Neural crest cell (in vitro differentiated cells): ENCODE data around the gene KCNH6. TPM values are rescaled to one million over a fixed set of nuclear protein-coding genes. Genes with fewer than 3 reads are reported as not detected.
A peak's percentile ranks its signal among the peaks of the same experiment; 100 is the strongest.

Source experiments
- DNase-seq: peaks from one replicate; pipeline ENCODE4 v3.0.0; 2021; ENCODE audit warnings: low read depth, mixed read lengths, low spot score
- H3K27ac Mint-ChIP-seq: one replicate; pipeline ENCODE4 v1.8.0; 2021; ENCODE audit warnings: mild to moderate bottlenecking, mixed read lengths; ENCODE audit not compliant: unreplicated experiment
- H3K27me3 Mint-ChIP-seq: 2 replicates; pipeline ENCODE4 v1.8.0; 2021; ENCODE audit warnings: low read depth, mild to moderate bottlenecking, mixed read lengths
- H3K36me3 Mint-ChIP-seq: 2 replicates; pipeline ENCODE4 v1.8.0; 2021; ENCODE audit warnings: low read depth, mild to moderate bottlenecking, mixed read lengths
- H3K4me1 Mint-ChIP-seq: 2 replicates; pipeline ENCODE4 v1.8.0; 2021; ENCODE audit warnings: mixed read lengths
- H3K4me3 Mint-ChIP-seq: one replicate; pipeline ENCODE4 v1.8.0; 2021; ENCODE audit warnings: mild to moderate bottlenecking, mixed read lengths
- H3K9me3 Mint-ChIP-seq: 2 replicates; pipeline ENCODE4 v1.8.0; 2021; ENCODE audit warnings: mixed read lengths
- total RNA-seq: library from RNA; stranded (reverse); gene quantifications from 2 replicates; pipeline ENCODE4 v1.2.1, GENCODE V29; 2021
- TF ChIP-seq, protein P1 (sequence below): fragments of 200-600 bp; sonication (generic); conservative IDR thresholded peaks from 2 replicates; pipeline ENCODE4 v1.5.0; 2021; ENCODE audit warnings: antibody characterized with exemption, mild to moderate bottlenecking

KCNH6 gene
- total RNA-seq, 1 donor from 2014 or later: 0.12 TPM

DNA sequence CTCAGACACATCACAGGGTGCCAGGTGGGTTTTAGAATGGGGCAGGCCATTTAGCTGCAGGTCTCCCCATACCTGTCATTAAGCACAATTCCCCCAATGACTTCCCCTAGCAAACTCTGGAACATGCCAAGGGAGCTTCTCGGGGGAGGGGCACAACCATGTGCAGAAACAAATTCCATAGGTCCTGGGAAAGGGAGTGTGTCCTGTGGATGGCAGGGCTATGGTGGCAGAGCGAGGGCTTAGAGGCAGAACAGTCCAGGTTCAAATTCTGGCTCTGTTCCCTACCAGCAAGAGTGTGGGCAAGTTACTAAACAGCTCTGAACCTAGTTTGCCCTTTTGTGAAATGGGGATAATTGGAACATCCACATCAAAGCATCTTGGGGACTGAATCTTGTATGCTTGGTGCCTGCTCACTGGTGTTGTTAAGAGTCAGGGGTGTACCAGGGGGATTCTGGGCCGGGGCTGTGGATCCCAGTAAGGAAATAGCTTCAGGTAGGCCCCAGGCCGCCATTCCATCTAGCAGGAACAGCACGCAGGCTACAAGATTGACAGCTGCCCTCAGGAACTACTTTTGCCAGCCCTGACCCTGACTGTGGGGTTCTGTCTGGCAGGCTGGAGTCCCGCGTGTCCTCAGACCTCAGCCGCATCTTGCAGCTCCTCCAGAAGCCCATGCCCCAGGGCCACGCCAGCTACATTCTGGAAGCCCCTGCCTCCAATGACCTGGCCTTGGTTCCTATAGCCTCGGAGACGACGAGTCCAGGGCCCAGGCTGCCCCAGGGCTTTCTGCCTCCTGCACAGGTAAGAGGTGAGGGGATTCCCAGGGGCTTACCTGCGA is 21.5 kb downstream of the KCNH6 start:
- peaks cover 3% of the 10 kb centered on the region for H3K4me1 Mint-ChIP-seq
- H3K4me3 Mint-ChIP-seq: no peak overlapping the region
- H3K36me3 Mint-ChIP-seq: no peaks in the 10 kb centered on the region
- TF ChIP-seq, protein P1, sequence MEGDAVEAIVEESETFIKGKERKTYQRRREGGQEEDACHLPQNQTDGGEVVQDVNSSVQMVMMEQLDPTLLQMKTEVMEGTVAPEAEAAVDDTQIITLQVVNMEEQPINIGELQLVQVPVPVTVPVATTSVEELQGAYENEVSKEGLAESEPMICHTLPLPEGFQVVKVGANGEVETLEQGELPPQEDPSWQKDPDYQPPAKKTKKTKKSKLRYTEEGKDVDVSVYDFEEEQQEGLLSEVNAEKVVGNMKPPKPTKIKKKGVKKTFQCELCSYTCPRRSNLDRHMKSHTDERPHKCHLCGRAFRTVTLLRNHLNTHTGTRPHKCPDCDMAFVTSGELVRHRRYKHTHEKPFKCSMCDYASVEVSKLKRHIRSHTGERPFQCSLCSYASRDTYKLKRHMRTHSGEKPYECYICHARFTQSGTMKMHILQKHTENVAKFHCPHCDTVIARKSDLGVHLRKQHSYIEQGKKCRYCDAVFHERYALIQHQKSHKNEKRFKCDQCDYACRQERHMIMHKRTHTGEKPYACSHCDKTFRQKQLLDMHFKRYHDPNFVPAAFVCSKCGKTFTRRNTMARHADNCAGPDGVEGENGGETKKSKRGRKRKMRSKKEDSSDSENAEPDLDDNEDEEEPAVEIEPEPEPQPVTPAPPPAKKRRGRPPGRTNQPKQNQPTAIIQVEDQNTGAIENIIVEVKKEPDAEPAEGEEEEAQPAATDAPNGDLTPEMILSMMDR: no peak
- no peaks in the 10 kb centered on the region for H3K9me3 Mint-ChIP-seq
- no peak overlapping the region for H3K27ac Mint-ChIP-seq
- no peaks in the 10 kb centered on the region for H3K27me3 Mint-ChIP-seq
- no peak for DNase-seq

DNA sequence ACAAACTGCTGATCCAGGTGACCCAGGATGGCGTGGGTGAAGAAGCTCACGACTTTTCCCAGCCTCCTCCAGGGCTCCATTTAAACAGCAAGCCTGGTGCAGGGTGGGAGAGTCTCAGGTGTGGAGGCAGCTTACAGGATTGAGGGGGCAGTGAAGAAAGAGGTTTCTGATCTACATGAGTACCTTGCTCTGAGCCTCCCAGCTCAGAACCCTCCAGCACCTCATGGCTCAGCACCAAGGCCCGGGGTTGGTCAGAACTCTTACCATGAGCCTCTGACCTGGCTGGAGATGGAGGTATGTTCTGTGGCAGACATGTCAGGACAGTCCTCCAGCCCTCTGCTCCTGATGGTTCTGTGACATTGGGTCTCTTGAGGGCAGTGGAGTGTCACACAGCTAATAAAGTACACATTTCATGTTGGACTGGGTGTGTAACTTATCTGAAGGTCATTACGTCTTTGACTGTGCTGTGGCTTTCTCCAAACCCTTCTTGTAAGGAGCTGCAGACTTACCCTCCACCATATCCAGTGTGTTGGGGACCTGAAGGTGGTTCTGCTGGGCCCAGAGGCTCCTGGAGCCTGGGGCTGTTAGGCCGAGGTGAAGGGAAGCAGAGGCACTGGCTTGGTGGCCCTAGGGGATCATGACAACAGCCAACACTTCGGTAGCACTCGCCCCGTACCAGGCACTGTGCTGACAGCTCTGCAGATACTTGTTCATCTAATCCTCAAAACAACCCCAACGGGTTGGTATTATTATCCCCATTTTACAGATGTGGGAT is 23.3 kb downstream of the KCNH6 start:
- Mint-ChIP-seq H3K27ac (no peak overlapping the region), H3K4me3 (no peak overlapping the region)

DNA sequence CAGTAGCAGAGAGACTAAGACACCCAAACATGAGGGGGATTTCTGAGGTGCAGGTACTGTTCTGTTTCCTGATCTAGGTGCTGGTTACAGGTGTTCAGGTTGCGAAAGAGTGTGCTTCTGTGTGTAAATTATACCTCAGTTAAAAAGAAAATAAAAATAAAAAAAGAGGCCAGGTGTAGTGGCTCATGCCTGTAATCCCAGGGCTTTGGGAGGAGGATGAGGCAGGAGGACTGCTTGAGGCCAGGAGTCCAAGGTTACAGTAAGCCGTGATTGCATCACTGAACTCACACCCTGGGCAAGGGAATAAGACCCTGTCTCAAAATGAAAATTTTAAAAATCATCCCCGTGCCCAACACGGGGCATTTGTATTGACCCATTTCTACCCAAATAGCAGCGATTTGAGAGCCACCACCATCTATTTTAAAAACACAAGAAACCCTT is 23.9 kb downstream of the KCNH6 start:
- H3K36me3 Mint-ChIP-seq: no peaks in the 10 kb centered on the region
- no peak overlapping the region for H3K27ac Mint-ChIP-seq
- TF ChIP-seq, protein P1: no peak
- H3K4me3 Mint-ChIP-seq: no peak overlapping the region
- H3K4me1 Mint-ChIP-seq: peaks cover 19% of the 10 kb centered on the region
- H3K27me3 Mint-ChIP-seq: no peaks in the 10 kb centered on the region
- no peaks in the 10 kb centered on the region for H3K9me3 Mint-ChIP-seq
- DNase-seq: no peak

More for the DNA sequence above, 23.3 kb downstream of the KCNH6 start:
- no peak for DNase-seq
- Mint-ChIP-seq H3K36me3 (no peaks in the 10 kb centered on the region), H3K4me1 (peaks cover 14% of the 10 kb centered on the region), H3K9me3 (no peaks in the 10 kb centered on the region), H3K27me3 (no peaks in the 10 kb centered on the region)
- TF ChIP-seq, protein P1: no peak

GRCh38 chr17:63549289-63549945 is 26.3 kb downstream of the KCNH6 start:
- Mint-ChIP-seq H3K9me3 (no peaks in the 10 kb centered on the region), H3K4me1 (peaks cover 28% of the 10 kb centered on the region), H3K36me3 (no peaks in the 10 kb centered on the region), H3K27ac (peak overlapping the region; percentile 84), H3K4me3 (peak overlapping the region; percentile 98), H3K27me3 (no peaks in the 10 kb centered on the region)
- TF ChIP-seq, protein P1: no peak
- DNase-seq: peak; percentile 12

DNA sequence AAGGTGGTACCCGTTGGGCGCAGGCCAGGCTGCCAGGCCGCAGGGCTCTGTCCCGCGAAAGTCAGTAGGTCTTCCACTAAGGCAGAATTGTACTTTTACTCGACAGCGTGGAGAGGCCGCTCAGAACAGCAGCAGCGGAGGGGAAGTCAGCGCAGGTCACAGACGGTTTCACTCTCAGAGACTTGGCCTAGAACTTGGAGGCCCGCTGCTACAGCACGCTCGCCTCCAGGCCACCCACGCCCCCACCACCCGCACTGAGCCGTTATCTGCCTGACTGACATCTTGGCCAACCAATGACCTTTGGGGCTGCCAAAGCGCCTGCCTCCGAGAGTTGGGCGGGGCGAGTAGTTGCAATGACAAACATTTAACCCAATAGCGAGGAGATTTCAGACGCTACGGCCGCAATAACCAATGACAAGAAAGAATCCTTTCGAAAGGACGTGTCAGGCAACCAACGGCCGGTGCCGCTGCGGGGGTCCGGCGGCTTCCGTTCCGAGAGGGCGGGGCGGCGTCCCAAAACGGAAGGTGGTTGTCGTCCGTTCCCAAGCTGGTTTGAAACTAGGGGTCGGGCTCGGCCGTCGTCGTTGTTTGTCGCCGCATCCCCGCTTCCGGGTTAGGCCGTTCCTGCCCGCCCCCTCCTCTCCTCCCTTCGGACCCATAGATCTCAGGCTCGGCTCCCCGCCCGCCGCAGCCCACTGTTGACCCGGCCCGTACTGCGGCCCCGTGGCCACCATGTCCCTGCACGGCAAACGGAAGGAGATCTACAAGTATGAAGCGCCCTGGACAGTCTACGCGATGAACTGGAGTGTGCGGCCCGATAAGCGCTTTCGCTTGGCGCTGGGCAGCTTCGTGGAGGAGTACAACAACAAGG is 27.0 kb downstream of the KCNH6 start, which contains the start of gene DCAF7:
Gene DCAF7, plus strand, starts transcription at position 532 of the 871 bp plus-strand sequence. Its CDS starts 201 bp downstream, at position 733.
- H3K9me3 Mint-ChIP-seq: no peaks in the 10 kb centered on the region
- H3K4me1 Mint-ChIP-seq: peaks cover 28% of the 10 kb centered on the region
- TF ChIP-seq, protein P1: no peak
- H3K4me3 Mint-ChIP-seq: peak within 1 kb of the TSS; percentile 98
- no peaks in the 10 kb centered on the region for H3K27me3 Mint-ChIP-seq
- H3K36me3 Mint-ChIP-seq: no peaks in the 10 kb centered on the region
- peak within 1 kb of the TSS; percentile 96 for H3K27ac Mint-ChIP-seq
- peak; percentile 99 for DNase-seq
